BLaER1 treated with 17β-estradiol and CSF1 and Interleukin-3, amounts not matched to agents 10 nM and 100 nM (cell line): ENCODE measurements around the gene INCA1.

Experiments
- H3K27ac ChIP-seq, 11 experiments: shearing (Covaris generic); formaldehyde crosslinking; 2 replicates each; pipeline ENCODE4 v1.8.1; 2022
- H3K27me3 ChIP-seq, 11 experiments: shearing (Covaris generic); formaldehyde crosslinking; 2 replicates each; pipeline ENCODE4 v1.8.1; 2022
- H3K36me3 ChIP-seq, 11 experiments: shearing (Covaris generic); formaldehyde crosslinking; 2 replicates each; pipeline ENCODE4 v1.8.1; 2022
- H3K4me1 ChIP-seq, 10 experiments: shearing (Covaris generic); formaldehyde crosslinking; 2 replicates each; pipeline ENCODE4 v1.8.1; 2022
- H3K4me2 ChIP-seq, 11 experiments: shearing (Covaris generic); formaldehyde crosslinking; 2 replicates each; pipeline ENCODE4 v1.8.1; 2022
- H3K4me3 ChIP-seq, 10 experiments: shearing (Covaris generic); formaldehyde crosslinking; 2 replicates each; pipeline ENCODE4 v1.8.1; 2022
- H3K9ac ChIP-seq, 11 experiments: shearing (Covaris generic); formaldehyde crosslinking; 2 replicates each; pipeline ENCODE4 v1.8.1; 2022
- H3K9me3 ChIP-seq, 11 experiments: shearing (Covaris generic); formaldehyde crosslinking; replicated peaks in 1 of 11; 2 replicates each; pipeline ENCODE4 v1.8.1; 2022
- H4K20me1 ChIP-seq, 11 experiments: shearing (Covaris generic); formaldehyde crosslinking; 2 replicates each; pipeline ENCODE4 v1.8.1; 2022
- Cebpa-rat ChIP-seq, 11 experiments: shearing (Covaris generic); IDR thresholded peaks; 2 replicates each; pipeline ENCODE4 v1.8.1; 2022

The INCA1 gene

DNA sequence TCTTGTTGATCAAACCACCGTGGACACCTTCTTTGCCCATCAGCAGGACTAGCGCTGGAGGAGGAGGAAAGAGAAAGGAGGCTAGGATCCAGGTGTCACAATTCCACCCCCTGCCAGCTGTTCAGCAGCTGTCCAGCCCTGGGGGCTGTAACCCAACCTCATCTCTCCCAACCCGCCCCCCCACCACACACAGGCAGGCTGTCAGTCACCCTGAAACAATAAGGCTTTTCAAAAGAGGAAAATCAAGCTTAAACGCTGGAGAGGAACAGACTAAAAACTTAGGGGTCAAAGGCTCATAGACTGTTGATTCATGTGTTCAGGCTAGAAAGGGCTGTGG, 51.4 kb downstream of the INCA1 start:
- Histone ChIP-seq H3K9me3 (no peaks in the 10 kb centered on the region), H3K4me3 (peak overlapping the region; percentile 85 to 100 (median 98)), H3K4me1 (peaks cover 54 to 69% (median 66%) of the 10 kb centered on the region in 10 experiments), H4K20me1 (peaks cover 54 to 74% (median 70%) of the 10 kb centered on the region in 11 experiments), H3K27me3 (no peaks in the 10 kb centered on the region), H3K27ac (peak overlapping the region in 10 of 11 experiments; percentile 70 to 99 (median 98); a peak in 16 of 22 replicates), H3K9ac (peak overlapping the region; percentile 91 to 100 (median 99)), H3K4me2 (peak overlapping the region; percentile 90 to 99 (median 98)), H3K36me3 (peaks cover 49 to 65% (median 59%) of the 10 kb centered on the region in 11 experiments)
- no peak for TF ChIP-seq Cebpa-rat (IDR thresholded peaks at IDR 0.05)

DNA sequence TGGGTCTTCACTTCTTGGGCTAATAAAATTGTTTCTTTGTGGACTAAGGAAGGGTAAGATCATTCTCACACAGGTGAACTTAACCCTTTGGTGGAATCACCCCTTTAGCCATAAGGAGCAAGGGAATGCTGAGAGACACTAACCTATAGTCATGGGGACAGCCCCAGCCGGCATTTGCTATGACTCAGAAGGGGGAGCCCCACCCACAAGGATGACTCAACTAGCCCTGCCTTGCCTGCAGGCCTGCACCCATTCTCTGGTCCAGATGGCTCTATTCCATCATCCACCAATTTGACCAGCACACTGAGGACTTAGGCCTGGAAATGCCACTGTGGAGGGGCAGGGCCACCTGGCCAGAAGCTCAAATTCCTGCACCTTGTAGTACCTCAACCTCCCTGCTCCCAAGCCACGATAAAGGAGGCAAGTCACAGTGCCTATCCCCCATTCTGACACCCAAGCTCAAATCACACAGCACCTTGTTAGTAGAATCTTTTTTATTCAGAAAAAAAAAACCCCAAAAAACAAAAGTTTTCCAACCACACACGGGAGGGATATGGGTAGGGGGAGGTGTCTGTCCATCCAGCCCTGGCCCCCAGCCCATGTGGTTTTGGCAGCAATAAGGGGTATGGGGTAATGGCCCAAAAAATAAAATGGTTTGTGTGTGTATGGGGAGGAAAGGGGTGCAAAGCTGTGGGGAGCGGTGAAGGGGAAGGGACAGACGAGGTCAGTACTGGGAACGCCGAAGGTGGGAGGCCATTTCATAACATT, 52.0 kb downstream of the INCA1 start:
- Histone ChIP-seq H4K20me1 (peaks cover 54 to 79% (median 70%) of the 10 kb centered on the region in 11 experiments), H3K4me1 (peaks cover 48 to 63% (median 60%) of the 10 kb centered on the region in 10 experiments), H3K36me3 (peaks cover 49 to 65% (median 59%) of the 10 kb centered on the region in 11 experiments), H3K4me3 (peak overlapping the region; percentile 85 to 100 (median 98); a peak in 19 of 20 replicates), H3K27me3 (no peaks in the 10 kb centered on the region), H3K9ac (peak overlapping the region; percentile 91 to 100 (median 99); a peak in 21 of 22 replicates), H3K4me2 (peak overlapping the region; percentile 90 to 99 (median 98)), H3K27ac (peak overlapping the region; percentile 30 to 99 (median 61); a peak in 20 of 22 replicates), H3K9me3 (no peaks in the 10 kb centered on the region)
- TF ChIP-seq Cebpa-rat (IDR thresholded peaks at IDR 0.05) = no peak

- no peak for TF ChIP-seq Cebpa-rat (IDR thresholded peaks at IDR 0.05)
- H3K4me3 ChIP-seq = peak overlapping the region; percentile 85 to 100 (median 98); a peak in 19 of 20 replicates
These were observed 52.7 kb downstream of the INCA1 start for GRCh38 chr17:4944554-4945175.

GRCh38 chr17:4944163-4944553, 53.2 kb downstream of the INCA1 start:
- TF ChIP-seq Cebpa-rat (IDR thresholded peaks at IDR 0.05) = no peak
- peaks cover 54 to 83% (median 70%) of the 10 kb centered on the region in 11 experiments for H4K20me1 ChIP-seq
- peak overlapping the region; percentile 91 to 100 (median 99) for H3K9ac ChIP-seq
- H3K27ac ChIP-seq = peak overlapping the region; percentile 30 to 99 (median 59); a peak in 21 of 22 replicates
- H3K4me1 ChIP-seq = peaks cover 46 to 61% (median 58%) of the 10 kb centered on the region in 10 experiments
- peak overlapping the region; percentile 90 to 99 (median 98) for H3K4me2 ChIP-seq
- H3K27me3 ChIP-seq = no peaks in the 10 kb centered on the region
- H3K36me3 ChIP-seq = peaks cover 49 to 65% (median 59%) of the 10 kb centered on the region in 11 experiments
- H3K9me3 ChIP-seq = no peaks in the 10 kb centered on the region
- H3K4me3 ChIP-seq = peak overlapping the region; percentile 85 to 100 (median 98); a peak in 19 of 20 replicates

More at GRCh38 chr17:4944554-4945175, 52.7 kb downstream of the INCA1 start:
- H3K9ac ChIP-seq = peak overlapping the region; percentile 91 to 100 (median 99)
- H3K4me1 ChIP-seq = peaks cover 45 to 61% (median 57%) of the 10 kb centered on the region in 10 experiments
- peak overlapping the region; percentile 30 to 99 (median 59); a peak in 21 of 22 replicates for H3K27ac ChIP-seq
- peaks cover 49 to 65% (median 59%) of the 10 kb centered on the region in 11 experiments for H3K36me3 ChIP-seq
- H3K9me3 ChIP-seq = no peaks in the 10 kb centered on the region
- H3K27me3 ChIP-seq = no peaks in the 10 kb centered on the region
- H4K20me1 ChIP-seq = peaks cover 54 to 79% (median 70%) of the 10 kb centered on the region in 11 experiments
- H3K4me2 ChIP-seq = peak overlapping the region; percentile 90 to 99 (median 98)

DNA sequence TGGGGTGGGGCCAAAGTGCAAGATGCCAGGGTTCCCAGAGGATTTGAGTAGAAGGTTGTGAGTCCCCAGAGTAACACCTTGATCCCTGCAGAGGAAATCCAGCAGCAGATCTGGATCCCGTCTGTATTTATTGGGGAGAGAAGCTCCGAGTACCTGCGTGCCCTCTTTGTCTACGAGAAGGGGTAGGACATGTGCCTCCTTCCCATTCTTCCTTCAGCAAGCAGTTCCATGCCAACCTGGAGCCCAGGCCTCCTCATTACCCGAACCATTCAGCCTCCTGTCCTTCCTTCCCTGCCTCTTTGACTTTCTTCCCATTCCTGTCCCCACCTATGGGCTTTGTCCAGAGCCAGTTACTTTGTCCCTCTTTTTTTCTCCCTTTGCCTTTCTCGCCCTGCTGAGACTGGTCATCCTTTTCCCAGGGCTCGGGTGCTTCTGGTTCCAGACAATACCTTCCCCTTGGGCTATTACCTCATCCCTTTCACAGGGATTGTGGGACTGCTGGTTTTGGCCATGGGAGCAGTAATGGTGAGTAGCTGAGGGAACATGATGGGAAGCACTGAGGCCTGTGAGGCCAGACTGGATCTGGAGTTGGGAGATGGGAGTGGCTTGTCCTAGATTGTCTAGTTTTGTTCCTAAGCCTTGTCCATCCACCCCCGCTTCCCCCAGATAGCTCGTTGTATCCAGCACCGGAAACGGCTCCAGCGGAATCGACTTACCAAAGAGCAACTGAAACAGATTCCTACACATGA, 54.4 kb downstream of the INCA1 start:
- Histone ChIP-seq H3K36me3 (peaks cover 57 to 73% (median 66%) of the 10 kb centered on the region in 11 experiments), H3K27me3 (no peaks in the 10 kb centered on the region), H3K4me1 (peaks cover 58 to 74% (median 70%) of the 10 kb centered on the region in 10 experiments), H3K4me3 (peak overlapping the region in 9 of 10 experiments; percentile 85 to 100 (median 95); a peak in 15 of 20 replicates), H3K9ac (peak overlapping the region; percentile 91 to 100 (median 99); a peak in 21 of 22 replicates), H3K27ac (peak overlapping the region in 10 of 11 experiments; percentile 4 to 99 (median 59); a peak in 16 of 22 replicates), H3K9me3 (no peaks in the 10 kb centered on the region), H4K20me1 (peaks cover 54 to 89% (median 68%) of the 10 kb centered on the region in 11 experiments), H3K4me2 (peak overlapping the region; percentile 90 to 99 (median 98))
- TF ChIP-seq Cebpa-rat (IDR thresholded peaks at IDR 0.05) = no peak

GRCh38 chr17:4941319-4941610, 56.1 kb downstream of the INCA1 start:
- Histone ChIP-seq H3K4me3 (peak overlapping the region; percentile 80 to 100 (median 87)), H3K9ac (peak overlapping the region; percentile 91 to 100 (median 99)), H3K36me3 (peaks cover 64 to 75% (median 69%) of the 10 kb centered on the region in 11 experiments), H3K9me3 (no peaks in the 10 kb centered on the region), H4K20me1 (peaks cover 40 to 84% (median 55%) of the 10 kb centered on the region in 11 experiments), H3K4me2 (peak overlapping the region; percentile 90 to 99 (median 98)), H3K27me3 (no peaks in the 10 kb centered on the region), H3K4me1 (peaks cover 68 to 84% (median 81%) of the 10 kb centered on the region in 10 experiments), H3K27ac (peak overlapping the region; percentile 84 to 99 (median 93))
- TF ChIP-seq Cebpa-rat (IDR thresholded peaks at IDR 0.05) = peak in 1 of 11 experiments; percentile 5; a peak in 1 of 22 replicates

DNA sequence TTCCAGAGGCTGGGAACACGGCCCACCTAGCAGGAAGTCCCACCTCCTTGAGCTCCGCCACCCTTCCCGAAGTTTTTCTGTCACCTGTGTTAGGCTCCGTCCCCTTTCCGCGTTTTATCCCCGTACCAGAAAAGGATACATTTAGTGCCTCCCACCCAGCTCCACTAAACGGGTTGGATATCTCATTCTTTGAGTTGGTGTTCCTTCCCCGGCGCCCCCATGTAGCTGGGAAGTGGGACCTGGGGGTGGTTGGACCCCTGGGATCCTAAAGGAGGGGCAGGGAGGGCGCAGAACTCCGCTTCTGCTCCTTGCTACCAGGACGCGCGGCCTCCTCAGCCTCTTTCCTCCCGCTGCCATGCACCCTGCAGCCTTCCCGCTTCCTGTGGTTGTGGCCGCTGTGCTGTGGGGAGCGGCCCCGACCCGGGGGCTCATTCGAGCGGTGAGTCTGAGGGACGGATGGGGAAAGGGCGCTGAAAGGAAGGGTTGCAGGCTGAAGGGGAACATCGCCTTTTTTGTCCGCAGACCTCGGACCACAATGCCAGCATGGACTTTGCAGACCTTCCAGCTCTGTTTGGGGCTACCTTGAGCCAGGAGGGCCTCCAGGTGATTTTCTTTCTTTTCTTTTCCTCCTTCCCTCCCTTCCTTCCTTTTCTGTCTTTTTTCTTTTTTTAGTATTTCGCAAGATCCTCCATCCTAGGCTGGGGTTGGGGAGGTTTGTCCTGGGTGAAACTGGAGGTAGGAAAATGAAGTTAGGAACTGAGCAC, 56.6 kb downstream of the INCA1 start:
- peak in 4 of 11 experiments; percentile 37 to 82 (median 56); a peak in 5 of 22 replicates for TF ChIP-seq Cebpa-rat (IDR thresholded peaks at IDR 0.05)
- peaks cover 63 to 76% (median 69%) of the 10 kb centered on the region in 11 experiments for H3K36me3 ChIP-seq
- peak overlapping the region; percentile 90 to 99 (median 98) for H3K4me2 ChIP-seq
- peak overlapping the region; percentile 84 to 99 (median 93) for H3K27ac ChIP-seq
- H4K20me1 ChIP-seq = peaks cover 35 to 84% (median 50%) of the 10 kb centered on the region in 11 experiments
- peak overlapping the region; percentile 80 to 100 (median 87) for H3K4me3 ChIP-seq
- no peaks in the 10 kb centered on the region for H3K27me3 ChIP-seq
- no peaks in the 10 kb centered on the region for H3K9me3 ChIP-seq
- H3K9ac ChIP-seq = peak overlapping the region; percentile 91 to 100 (median 99)
- H3K4me1 ChIP-seq = peaks cover 63 to 83% (median 77%) of the 10 kb centered on the region in 10 experiments
